Glutamatergic neuron (in vitro differentiated cells): ENCODE results near the gene TMEM92. TPM values are rescaled to one million over a fixed set of nuclear protein-coding genes. Genes with fewer than 3 reads are reported as not detected.

Experiments used
- DNase-seq: peaks from one replicate; pipeline ENCODE4 v3.0.0; 2022
- H3K27ac Mint-ChIP-seq: one replicate; pipeline ENCODE4 v1.8.0; 2020; ENCODE audit warnings: mild to moderate bottlenecking, mixed read lengths, inconsistent platforms; ENCODE audit not compliant: unreplicated experiment
- H3K27me3 Mint-ChIP-seq: one replicate; pipeline ENCODE4 v1.8.0; 2020; ENCODE audit warnings: mild to moderate bottlenecking, moderate library complexity, mixed read lengths, inconsistent platforms; ENCODE audit not compliant: unreplicated experiment
- H3K36me3 Mint-ChIP-seq: one replicate; pipeline ENCODE4 v1.8.0; 2020; ENCODE audit warnings: mild to moderate bottlenecking, mixed read lengths, inconsistent platforms; ENCODE audit not compliant: unreplicated experiment
- H3K4me1 Mint-ChIP-seq: one replicate; pipeline ENCODE4 v1.8.0; 2020; ENCODE audit warnings: mild to moderate bottlenecking, low read depth, mixed read lengths, inconsistent platforms; ENCODE audit not compliant: unreplicated experiment
- H3K4me3 Mint-ChIP-seq: one replicate; pipeline ENCODE4 v1.8.0; 2020; ENCODE audit warnings: mild to moderate bottlenecking, mixed read lengths, inconsistent platforms; ENCODE audit not compliant: unreplicated experiment
- H3K9me3 Mint-ChIP-seq: one replicate; pipeline ENCODE4 v1.8.0; 2020; ENCODE audit warnings: mild to moderate bottlenecking, moderate library complexity, mixed read lengths, inconsistent platforms; ENCODE audit not compliant: unreplicated experiment
- total RNA-seq: library from RNA; stranded (reverse); fragmentation: NEBNext Ultra II Directional; extraction: Animal tissue kit (Norgen Biotek cat#: 25700); gene quantifications from one replicate; pipeline ENCODE4 v1.2.1, GENCODE V29; 2021; ENCODE audit not compliant: unreplicated experiment
- TF ChIP-seq, protein P1 (sequence below): fragments of 200-600 bp; sonication (generic); IDR thresholded peaks from one replicate; pipeline ENCODE4 v1.5.0; 2021; ENCODE audit not compliant: partially characterized antibody, unreplicated experiment

Gene TMEM92
- total RNA-seq, 1 donor from 2014 or later = not detected

DNA sequence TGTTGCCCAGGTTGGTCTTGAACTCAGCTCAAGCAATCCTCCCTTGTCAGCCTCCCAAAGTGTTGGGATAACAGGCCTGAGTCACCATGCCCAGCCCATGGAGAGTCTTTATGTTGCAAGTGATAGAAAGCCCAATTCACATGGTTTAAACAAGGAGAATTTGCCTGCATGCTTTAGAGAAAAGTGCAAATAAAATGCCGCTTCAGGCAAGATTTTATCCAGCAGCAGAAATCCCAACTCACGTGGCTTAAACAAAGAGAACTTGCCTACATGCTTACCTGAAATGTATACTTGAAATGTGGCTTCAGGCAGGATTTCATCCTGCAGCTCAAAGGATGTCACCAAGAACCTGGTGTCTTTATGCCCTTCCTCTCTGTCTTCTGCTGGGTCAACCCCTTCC, 42.9 kb downstream of the TMEM92 start:
- no peaks in the 10 kb centered on the region for H3K27me3 Mint-ChIP-seq
- peaks cover 4% of the 10 kb centered on the region for H3K4me1 Mint-ChIP-seq
- no peak overlapping the region for H3K27ac Mint-ChIP-seq
- peaks cover 3% of the 10 kb centered on the region for H3K9me3 Mint-ChIP-seq
- H3K4me3 Mint-ChIP-seq = no peak overlapping the region
- TF ChIP-seq, protein P1, sequence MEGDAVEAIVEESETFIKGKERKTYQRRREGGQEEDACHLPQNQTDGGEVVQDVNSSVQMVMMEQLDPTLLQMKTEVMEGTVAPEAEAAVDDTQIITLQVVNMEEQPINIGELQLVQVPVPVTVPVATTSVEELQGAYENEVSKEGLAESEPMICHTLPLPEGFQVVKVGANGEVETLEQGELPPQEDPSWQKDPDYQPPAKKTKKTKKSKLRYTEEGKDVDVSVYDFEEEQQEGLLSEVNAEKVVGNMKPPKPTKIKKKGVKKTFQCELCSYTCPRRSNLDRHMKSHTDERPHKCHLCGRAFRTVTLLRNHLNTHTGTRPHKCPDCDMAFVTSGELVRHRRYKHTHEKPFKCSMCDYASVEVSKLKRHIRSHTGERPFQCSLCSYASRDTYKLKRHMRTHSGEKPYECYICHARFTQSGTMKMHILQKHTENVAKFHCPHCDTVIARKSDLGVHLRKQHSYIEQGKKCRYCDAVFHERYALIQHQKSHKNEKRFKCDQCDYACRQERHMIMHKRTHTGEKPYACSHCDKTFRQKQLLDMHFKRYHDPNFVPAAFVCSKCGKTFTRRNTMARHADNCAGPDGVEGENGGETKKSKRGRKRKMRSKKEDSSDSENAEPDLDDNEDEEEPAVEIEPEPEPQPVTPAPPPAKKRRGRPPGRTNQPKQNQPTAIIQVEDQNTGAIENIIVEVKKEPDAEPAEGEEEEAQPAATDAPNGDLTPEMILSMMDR = no peak
- H3K36me3 Mint-ChIP-seq = no peaks in the 10 kb centered on the region
- DNase-seq = no peak

DNA sequence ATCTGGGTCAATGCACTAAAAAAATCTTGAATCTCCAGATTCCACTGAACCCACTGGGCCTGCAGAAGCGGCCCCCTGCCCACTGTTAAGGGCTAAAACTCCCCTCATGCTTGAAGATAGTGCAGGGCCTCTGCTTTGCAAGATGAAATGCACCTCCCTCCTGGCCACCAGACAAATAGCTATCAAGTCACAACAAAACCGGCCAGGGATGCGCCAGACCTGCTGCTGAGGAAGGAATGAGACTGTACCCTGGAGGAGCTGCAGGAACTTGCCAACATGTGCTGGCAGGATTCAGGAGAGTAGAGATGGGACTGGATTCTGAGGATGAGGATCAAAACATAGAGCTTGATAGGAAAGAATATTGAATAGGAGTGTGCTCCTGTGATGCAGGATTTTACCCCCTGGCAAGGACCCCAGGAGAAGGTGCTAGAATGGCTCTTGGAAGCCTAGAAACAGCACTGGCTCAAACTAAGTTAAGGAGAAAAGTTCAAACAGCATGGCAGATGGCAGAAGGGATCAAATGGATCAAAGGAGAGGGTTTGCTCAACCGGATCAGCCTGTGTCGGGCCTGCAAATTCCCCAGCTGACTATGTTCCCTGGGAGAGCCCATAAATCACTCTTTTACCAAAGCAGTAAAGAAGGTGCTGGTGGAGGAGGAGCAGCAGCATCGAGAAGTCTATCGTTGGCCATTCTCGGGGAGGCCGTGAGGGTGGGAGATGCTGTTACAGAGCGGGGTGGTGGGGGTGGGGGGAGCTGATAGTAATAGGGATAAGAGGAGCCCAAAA, 44.4 kb downstream of the TMEM92 start:
- TF ChIP-seq, protein P1 = no peak
- H3K4me1 Mint-ChIP-seq = peaks cover 4% of the 10 kb centered on the region
- no peak overlapping the region for H3K4me3 Mint-ChIP-seq
- peaks cover 3% of the 10 kb centered on the region for H3K9me3 Mint-ChIP-seq
- H3K27ac Mint-ChIP-seq = no peak overlapping the region
- H3K36me3 Mint-ChIP-seq = no peaks in the 10 kb centered on the region
- H3K27me3 Mint-ChIP-seq = no peaks in the 10 kb centered on the region
- no peak for DNase-seq

DNA sequence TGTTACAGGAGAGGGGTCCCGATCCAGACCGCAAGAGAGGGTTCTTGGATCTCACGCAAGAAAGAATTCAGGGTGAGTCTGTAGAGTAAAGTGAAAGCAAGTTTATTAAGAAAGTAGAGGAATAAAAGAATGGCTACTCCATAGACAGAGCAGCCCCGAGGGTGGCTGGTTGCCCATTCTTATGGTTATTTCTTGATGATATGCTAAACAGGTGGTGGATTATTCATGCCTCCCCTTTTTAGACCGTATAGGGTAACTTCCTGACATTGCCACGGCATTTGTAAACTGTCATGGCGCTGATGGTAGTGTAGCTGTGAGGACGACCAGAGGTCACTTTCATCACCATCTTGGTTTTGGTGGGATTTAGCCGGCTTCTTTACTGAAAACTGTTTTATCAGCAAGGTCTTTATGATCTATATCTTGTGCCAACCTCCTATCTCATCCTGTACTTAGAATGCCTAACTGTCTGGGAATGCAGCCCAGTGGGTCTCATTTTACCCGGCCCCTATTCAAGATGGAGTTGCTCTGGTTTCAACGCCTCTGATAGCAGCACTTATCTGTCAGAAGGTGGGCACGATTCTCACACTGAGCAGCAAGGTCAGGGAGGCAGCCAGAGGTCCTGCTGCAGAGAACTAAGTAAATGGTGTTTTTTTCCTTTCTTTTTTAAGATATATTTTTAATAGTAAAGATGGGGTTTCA, 45.2 kb downstream of the TMEM92 start:
- Mint-ChIP-seq H3K9me3 (no peaks in the 10 kb centered on the region), H3K4me1 (peaks cover 4% of the 10 kb centered on the region), H3K27ac (no peak overlapping the region), H3K27me3 (no peaks in the 10 kb centered on the region), H3K36me3 (no peaks in the 10 kb centered on the region), H3K4me3 (no peak overlapping the region)
- TF ChIP-seq, protein P1 = no peak
- no peak for DNase-seq

DNA sequence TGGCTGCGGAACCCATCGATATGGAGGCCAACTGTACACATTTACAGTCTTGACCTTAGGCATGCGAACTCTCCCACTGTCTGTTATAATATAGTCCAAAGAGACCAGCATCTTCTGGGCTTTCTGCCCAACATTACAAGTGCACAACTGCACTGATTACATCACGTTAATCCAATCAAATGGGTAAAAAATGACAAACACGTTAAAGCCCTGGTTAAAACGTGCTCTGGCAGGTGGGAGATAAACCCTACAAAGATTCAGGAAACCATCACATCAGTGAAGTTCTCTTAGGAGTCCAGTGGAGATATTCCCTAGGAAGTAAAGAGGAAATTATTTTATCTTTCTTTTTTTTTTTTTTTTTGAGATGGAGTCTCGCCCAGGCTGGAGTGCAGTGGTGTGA, 48.0 kb downstream of the TMEM92 start:
- Mint-ChIP-seq H3K36me3 (no peaks in the 10 kb centered on the region), H3K9me3 (peaks cover 3% of the 10 kb centered on the region), H3K27me3 (peaks cover 1% of the 10 kb centered on the region), H3K4me1 (no peaks in the 10 kb centered on the region), H3K4me3 (no peak overlapping the region), H3K27ac (no peak overlapping the region)
- TF ChIP-seq, protein P1 = no peak
- DNase-seq = no peak

DNA sequence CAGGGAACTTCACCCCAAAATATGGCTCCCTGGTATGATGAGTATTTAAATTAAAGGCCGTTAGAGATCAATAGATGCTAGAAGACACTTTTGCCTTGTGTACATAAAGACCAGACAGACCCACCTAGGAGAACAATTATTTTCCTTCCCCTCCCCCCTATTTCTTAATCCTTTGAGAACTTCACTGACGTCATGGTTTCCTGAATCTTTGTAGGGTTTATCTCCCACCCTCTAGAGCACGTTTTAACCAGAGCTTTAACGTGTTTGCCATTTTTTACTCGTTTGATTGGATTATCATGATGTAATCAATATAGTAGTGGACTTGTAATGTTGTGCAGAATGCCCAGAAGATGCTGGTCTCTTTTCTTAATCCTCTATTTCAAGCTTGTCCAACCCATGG, 48.8 kb downstream of the TMEM92 start:
- Mint-ChIP-seq H3K9me3 (peaks cover 3% of the 10 kb centered on the region), H3K27ac (no peak overlapping the region), H3K27me3 (peaks cover 1% of the 10 kb centered on the region), H3K4me1 (peaks cover 2% of the 10 kb centered on the region), H3K4me3 (no peak overlapping the region), H3K36me3 (no peaks in the 10 kb centered on the region)
- no peak for DNase-seq
- TF ChIP-seq, protein P1 = no peak
